ENCODE results near the gene TUBGCP2. TPM values are rescaled to one million over a fixed set of nuclear protein-coding genes. Genes with fewer than 3 reads are reported as not detected.

TUBGCP2 gene
- total RNA-seq, 1 experiment from 2014 or later: 93.7 TPM

DNA sequence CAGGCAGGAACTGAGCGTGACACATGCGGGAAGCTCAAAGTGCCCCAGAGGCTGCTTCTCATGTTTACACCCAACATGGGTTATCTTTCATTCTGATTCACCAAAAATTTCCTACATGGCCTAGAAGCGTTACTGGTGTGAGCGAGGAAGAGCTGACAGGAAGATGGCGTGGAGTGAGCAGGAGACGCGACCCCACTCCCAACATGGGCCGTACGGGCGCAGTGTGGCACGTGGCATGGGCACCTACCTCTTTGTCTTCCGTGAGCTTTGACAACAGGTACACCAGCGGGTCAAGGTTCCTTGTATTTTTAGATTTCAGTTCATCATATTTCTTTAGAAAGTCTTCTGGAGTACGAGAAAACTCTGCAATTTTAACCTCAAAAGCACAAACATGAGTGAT lies 8.9 kb downstream of the TUBGCP2 start:
- no peak for TF ChIP-seq SIN3A (IDR thresholded peaks at IDR 0.05; ENCODE audit: borderline replicate concordance, insufficient read depth, low read depth, low read length)
- TF ChIP-seq, protein P1, sequence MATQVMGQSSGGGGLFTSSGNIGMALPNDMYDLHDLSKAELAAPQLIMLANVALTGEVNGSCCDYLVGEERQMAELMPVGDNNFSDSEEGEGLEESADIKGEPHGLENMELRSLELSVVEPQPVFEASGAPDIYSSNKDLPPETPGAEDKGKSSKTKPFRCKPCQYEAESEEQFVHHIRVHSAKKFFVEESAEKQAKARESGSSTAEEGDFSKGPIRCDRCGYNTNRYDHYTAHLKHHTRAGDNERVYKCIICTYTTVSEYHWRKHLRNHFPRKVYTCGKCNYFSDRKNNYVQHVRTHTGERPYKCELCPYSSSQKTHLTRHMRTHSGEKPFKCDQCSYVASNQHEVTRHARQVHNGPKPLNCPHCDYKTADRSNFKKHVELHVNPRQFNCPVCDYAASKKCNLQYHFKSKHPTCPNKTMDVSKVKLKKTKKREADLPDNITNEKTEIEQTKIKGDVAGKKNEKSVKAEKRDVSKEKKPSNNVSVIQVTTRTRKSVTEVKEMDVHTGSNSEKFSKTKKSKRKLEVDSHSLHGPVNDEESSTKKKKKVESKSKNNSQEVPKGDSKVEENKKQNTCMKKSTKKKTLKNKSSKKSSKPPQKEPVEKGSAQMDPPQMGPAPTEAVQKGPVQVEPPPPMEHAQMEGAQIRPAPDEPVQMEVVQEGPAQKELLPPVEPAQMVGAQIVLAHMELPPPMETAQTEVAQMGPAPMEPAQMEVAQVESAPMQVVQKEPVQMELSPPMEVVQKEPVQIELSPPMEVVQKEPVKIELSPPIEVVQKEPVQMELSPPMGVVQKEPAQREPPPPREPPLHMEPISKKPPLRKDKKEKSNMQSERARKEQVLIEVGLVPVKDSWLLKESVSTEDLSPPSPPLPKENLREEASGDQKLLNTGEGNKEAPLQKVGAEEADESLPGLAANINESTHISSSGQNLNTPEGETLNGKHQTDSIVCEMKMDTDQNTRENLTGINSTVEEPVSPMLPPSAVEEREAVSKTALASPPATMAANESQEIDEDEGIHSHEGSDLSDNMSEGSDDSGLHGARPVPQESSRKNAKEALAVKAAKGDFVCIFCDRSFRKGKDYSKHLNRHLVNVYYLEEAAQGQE (IDR thresholded peaks at IDR 0.05; ENCODE audit: insufficient read depth in 1 of 2, low read depth in 2 of 2, low read length in 1 of 2): no peak
- no peak for TF ChIP-seq TCF7L2 (IDR thresholded peaks at IDR 0.05; ENCODE audit: low read depth, low read length)
- TF ChIP-seq POLR2AphosphoS5 (IDR thresholded peaks at IDR 0.05; ENCODE audit: low read depth, low read length): no peak
- TF ChIP-seq, protein P2, sequence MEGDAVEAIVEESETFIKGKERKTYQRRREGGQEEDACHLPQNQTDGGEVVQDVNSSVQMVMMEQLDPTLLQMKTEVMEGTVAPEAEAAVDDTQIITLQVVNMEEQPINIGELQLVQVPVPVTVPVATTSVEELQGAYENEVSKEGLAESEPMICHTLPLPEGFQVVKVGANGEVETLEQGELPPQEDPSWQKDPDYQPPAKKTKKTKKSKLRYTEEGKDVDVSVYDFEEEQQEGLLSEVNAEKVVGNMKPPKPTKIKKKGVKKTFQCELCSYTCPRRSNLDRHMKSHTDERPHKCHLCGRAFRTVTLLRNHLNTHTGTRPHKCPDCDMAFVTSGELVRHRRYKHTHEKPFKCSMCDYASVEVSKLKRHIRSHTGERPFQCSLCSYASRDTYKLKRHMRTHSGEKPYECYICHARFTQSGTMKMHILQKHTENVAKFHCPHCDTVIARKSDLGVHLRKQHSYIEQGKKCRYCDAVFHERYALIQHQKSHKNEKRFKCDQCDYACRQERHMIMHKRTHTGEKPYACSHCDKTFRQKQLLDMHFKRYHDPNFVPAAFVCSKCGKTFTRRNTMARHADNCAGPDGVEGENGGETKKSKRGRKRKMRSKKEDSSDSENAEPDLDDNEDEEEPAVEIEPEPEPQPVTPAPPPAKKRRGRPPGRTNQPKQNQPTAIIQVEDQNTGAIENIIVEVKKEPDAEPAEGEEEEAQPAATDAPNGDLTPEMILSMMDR (IDR thresholded peaks at IDR 0.05): no peak
- intact Hi-C loops (cut with micrococcal nuclease; ENCODE audit: unreplicated experiment): no loop called here
- no peak for ATAC-seq
- H3K9me3 ChIP-seq (ENCODE audit: control insufficient read depth, insufficient read depth, low read depth, low read length): no peaks in the 10 kb centered on the region
- ChIA-PET CTCF (no interaction called here), POLR2A (no interaction called here)
- no peaks in the 10 kb centered on the region for H3K4me1 ChIP-seq (ENCODE audit: control insufficient read depth, insufficient read depth, low read length)
- no peaks in the 10 kb centered on the region for H3K27me3 ChIP-seq (ENCODE audit: control insufficient read depth, insufficient read depth, low read length)
- DNase-seq (ENCODE audit: low read depth, low spot score): no peak
- in situ Hi-C loops (cut with HindIII; ENCODE audit: low pct_unique_long_range_greater_than_20kb, low sequenced_read_pairs): no loop called here
- no peak overlapping the region for H3K4me3 ChIP-seq (ENCODE audit: low read depth in 2 of 2, low read length in 2 of 2)
- no TSS peak for BruUV-seq (replicated peaks)
- H3K36me3 ChIP-seq (ENCODE audit: control insufficient read depth, insufficient read depth, low read length): peaks cover 4% of the 10 kb centered on the region; the same call in 1 of the 2 replicates
- H3K27ac ChIP-seq (ENCODE audit: low read length): no peak overlapping the region

DNA sequence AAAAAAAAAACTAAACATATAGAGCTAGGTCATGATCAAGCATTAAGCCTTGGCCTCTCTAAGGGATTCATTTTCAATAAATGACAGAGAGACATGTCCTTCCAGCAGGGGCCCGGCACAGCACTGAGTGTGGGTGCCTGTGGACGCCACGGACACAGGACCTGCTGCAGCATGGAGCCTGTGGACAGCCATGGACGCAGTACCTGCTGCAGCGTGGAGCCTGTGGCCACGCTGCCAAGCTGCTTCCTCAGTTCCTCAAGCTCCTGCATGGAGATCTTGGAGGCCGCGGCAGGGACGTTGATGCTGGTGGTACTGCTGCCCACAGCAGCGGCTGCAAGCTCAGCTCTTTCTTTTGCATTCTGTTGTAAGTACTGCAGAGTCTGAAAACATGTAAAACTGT lies 9.4 kb downstream of the TUBGCP2 start:
- TF ChIP-seq, protein P1 (IDR thresholded peaks at IDR 0.05; ENCODE audit: insufficient read depth in 1 of 2, low read depth in 2 of 2, low read length in 1 of 2): no peak
- Histone ChIP-seq H3K4me3 (ENCODE audit: low read depth in 2 of 2, low read length in 2 of 2) (no peak overlapping the region), H3K27ac (ENCODE audit: low read length) (no peak overlapping the region), H3K9me3 (ENCODE audit: control insufficient read depth, insufficient read depth, low read depth, low read length) (no peaks in the 10 kb centered on the region), H3K36me3 (ENCODE audit: control insufficient read depth, insufficient read depth, low read length) (peaks cover 7% of the 10 kb centered on the region; the same call in 1 of the 2 replicates), H3K4me1 (ENCODE audit: control insufficient read depth, insufficient read depth, low read length) (no peaks in the 10 kb centered on the region), H3K27me3 (ENCODE audit: control insufficient read depth, insufficient read depth, low read length) (no peaks in the 10 kb centered on the region)
- POLR2A ChIA-PET: no interaction called here
- in situ Hi-C loops (cut with HindIII; ENCODE audit: low pct_unique_long_range_greater_than_20kb, low sequenced_read_pairs): no loop called here
- intact Hi-C loops (cut with micrococcal nuclease; ENCODE audit: unreplicated experiment): no loop called here
- ATAC-seq: no peak
- DNase-seq (ENCODE audit: low read depth, low spot score): no peak
- CTCF ChIA-PET: interaction anchor here (0.7 kb wide), 1 partner anchor 42 kb away, joined by 4 read pairs; no protein-coding TSS in a partner anchor
- no TSS peak for BruUV-seq (replicated peaks)
